ENCODE results near the gene TRPM8. TPM values are rescaled to one million over a fixed set of nuclear protein-coding genes. Genes with fewer than 3 reads are reported as not detected.

Gene TRPM8
- total RNA-seq, 2 experiments from 2014 or later = not detected

- Mint-ChIP-seq H3K9me3 (no peaks in the 10 kb centered on the region), H3K27ac (no peak overlapping the region), H3K4me3 (no peak overlapping the region), H3K36me3 (ENCODE audit: low read depth) (no peaks in the 10 kb centered on the region), H3K27me3 (no peaks in the 10 kb centered on the region), H3K4me1 (ENCODE audit: low read depth) (peaks cover 1% of the 10 kb centered on the region)
- no peak overlapping the region for H3K27ac ChIP-seq (ENCODE audit: low read depth in 1 of 2, low read length in 2 of 2)
- DNase-seq = no peak
- no peak overlapping the region for H3K4me3 ChIP-seq (ENCODE audit: low read length)
- intact Hi-C loops (cut with DNase I, micrococcal nuclease) = no loop called here
- no peaks in the 10 kb centered on the region for H3K27me3 ChIP-seq (ENCODE audit: control insufficient read depth in 1 of 2, insufficient read depth in 2 of 2, low read length in 2 of 2)
- peaks cover 6% of the 10 kb centered on the region for H3K4me1 ChIP-seq (ENCODE audit: insufficient read depth, low read length)
- TF ChIP-seq CTCF (IDR thresholded peaks at IDR 0.05) = no peak
- H3K36me3 ChIP-seq (ENCODE audit: insufficient read depth, low read length) = no peaks in the 10 kb centered on the region
- CTCF ChIA-PET = no interaction called here
- H3K9me3 ChIP-seq (ENCODE audit: control insufficient read depth in 1 of 2, insufficient read depth in 1 of 2, low read length in 2 of 2) = peaks cover 0 to 11% of the 10 kb centered on the region in 2 experiments
- POLR2A ChIA-PET = no interaction called here
- ATAC-seq (ENCODE audit: poor library complexity) = no peak
Measured at GRCh38 chr2:234019896-234020295, 102.7 kb downstream of the TRPM8 start.

GRCh38 chr2:234020332-234020731, 103.2 kb downstream of the TRPM8 start:
- no peaks in the 10 kb centered on the region for H3K36me3 ChIP-seq (ENCODE audit: insufficient read depth, low read length)
- no peaks in the 10 kb centered on the region for H3K27me3 Mint-ChIP-seq
- DNase-seq = no peak
- H3K27ac ChIP-seq (ENCODE audit: low read depth in 1 of 2, low read length in 2 of 2) = no peak overlapping the region
- POLR2A ChIA-PET = no interaction called here
- peaks cover 5% of the 10 kb centered on the region for H3K4me1 Mint-ChIP-seq (ENCODE audit: low read depth)
- peaks cover 9% of the 10 kb centered on the region for H3K4me1 ChIP-seq (ENCODE audit: insufficient read depth, low read length)
- H3K4me3 Mint-ChIP-seq = no peak overlapping the region
- CTCF ChIA-PET = no interaction called here
- no peak overlapping the region for H3K27ac Mint-ChIP-seq
- no peak overlapping the region for H3K4me3 ChIP-seq (ENCODE audit: low read length)
- intact Hi-C loops (cut with DNase I, micrococcal nuclease) = no loop called here
- no peaks in the 10 kb centered on the region for H3K9me3 Mint-ChIP-seq
- H3K27me3 ChIP-seq (ENCODE audit: control insufficient read depth in 1 of 2, insufficient read depth in 2 of 2, low read length in 2 of 2) = no peaks in the 10 kb centered on the region
- peaks cover 0 to 11% of the 10 kb centered on the region in 2 experiments for H3K9me3 ChIP-seq (ENCODE audit: control insufficient read depth in 1 of 2, insufficient read depth in 1 of 2, low read length in 2 of 2)
- no peak for ATAC-seq (ENCODE audit: poor library complexity)
- no peaks in the 10 kb centered on the region for H3K36me3 Mint-ChIP-seq (ENCODE audit: low read depth)
- TF ChIP-seq CTCF (IDR thresholded peaks at IDR 0.05) = no peak

GRCh38 chr2:234022424-234022823, 105.3 kb downstream of the TRPM8 start:
- H3K4me1 Mint-ChIP-seq (ENCODE audit: low read depth) = peaks cover 26% of the 10 kb centered on the region
- Histone ChIP-seq H3K27me3 (ENCODE audit: control insufficient read depth in 1 of 2, insufficient read depth in 2 of 2, low read length in 2 of 2) (no peaks in the 10 kb centered on the region), H3K4me3 (ENCODE audit: low read length) (no peak overlapping the region), H3K27ac (ENCODE audit: low read depth in 1 of 2, low read length in 2 of 2) (no peak overlapping the region), H3K36me3 (ENCODE audit: insufficient read depth, low read length) (no peaks in the 10 kb centered on the region), H3K4me1 (ENCODE audit: insufficient read depth, low read length) (peaks cover 28% of the 10 kb centered on the region), H3K9me3 (ENCODE audit: control insufficient read depth in 1 of 2, insufficient read depth in 1 of 2, low read length in 2 of 2) (peaks cover 0 to 11% of the 10 kb centered on the region in 2 experiments)
- H3K27me3 Mint-ChIP-seq = no peaks in the 10 kb centered on the region
- no peak overlapping the region for H3K27ac Mint-ChIP-seq
- ATAC-seq (ENCODE audit: poor library complexity) (no peak), DNase-seq (no peak)
- ChIA-PET CTCF (no interaction called here), POLR2A (interaction anchor here (1.6 kb wide), 2 partner anchors 9 to 32 kb away, joined by 4 to 5 read pairs; no protein-coding TSS in a partner anchor)
- TF ChIP-seq CTCF (IDR thresholded peaks at IDR 0.05) = no peak
- no peaks in the 10 kb centered on the region for H3K9me3 Mint-ChIP-seq
- H3K4me3 Mint-ChIP-seq = no peak overlapping the region
- no peaks in the 10 kb centered on the region for H3K36me3 Mint-ChIP-seq (ENCODE audit: low read depth)
- intact Hi-C loops (cut with DNase I, micrococcal nuclease) = no loop called here
